Activated CD4-positive, alpha-beta T cell treated with anti-CD3 and anti-CD28 coated beads, Interleukin-2, amount 10 ng/mL, durations not matched to agents 24 days and 14 days (primary cell): ENCODE measurements around the gene KNG1. TPM values are rescaled to one million over a fixed set of nuclear protein-coding genes. Genes with fewer than 3 reads are reported as not detected.

Experiments used
- DNase-seq: peaks from one replicate; pipeline ENCODE4 v3.0.0; 2022
- H3K27ac Mint-ChIP-seq: one replicate; pipeline ENCODE4 v1.8.0; 2022; ENCODE audit warnings: mild to moderate bottlenecking, mixed read lengths
- H3K27me3 Mint-ChIP-seq: one replicate; pipeline ENCODE4 v1.8.0; 2022; ENCODE audit warnings: mixed read lengths
- H3K36me3 Mint-ChIP-seq: one replicate; pipeline ENCODE4 v1.8.0; 2022; ENCODE audit warnings: low read depth, mild to moderate bottlenecking, mixed read lengths
- H3K4me1 Mint-ChIP-seq: one replicate; pipeline ENCODE4 v1.8.0; 2021; ENCODE audit warnings: mixed read lengths
- H3K4me3 Mint-ChIP-seq: one replicate; pipeline ENCODE4 v1.8.0; 2022; ENCODE audit warnings: mild to moderate bottlenecking, moderate library complexity, mixed read lengths
- H3K9me3 Mint-ChIP-seq: one replicate; pipeline ENCODE4 v1.8.0; 2021; ENCODE audit warnings: mixed read lengths
- intact Hi-C: fragments of 100-400 bp; cut with micrococcal nuclease; formaldehyde crosslinking; loops from one replicate; pipeline ENCODE4 v1.15.1; 2023
- total RNA-seq: library from RNA; stranded (reverse); gene quantifications from 2 replicates; pipeline ENCODE4 v1.2.3, GENCODE V29; 2022

KNG1 gene
- total RNA-seq, 1 donor from 2014 or later = not detected

DNA sequence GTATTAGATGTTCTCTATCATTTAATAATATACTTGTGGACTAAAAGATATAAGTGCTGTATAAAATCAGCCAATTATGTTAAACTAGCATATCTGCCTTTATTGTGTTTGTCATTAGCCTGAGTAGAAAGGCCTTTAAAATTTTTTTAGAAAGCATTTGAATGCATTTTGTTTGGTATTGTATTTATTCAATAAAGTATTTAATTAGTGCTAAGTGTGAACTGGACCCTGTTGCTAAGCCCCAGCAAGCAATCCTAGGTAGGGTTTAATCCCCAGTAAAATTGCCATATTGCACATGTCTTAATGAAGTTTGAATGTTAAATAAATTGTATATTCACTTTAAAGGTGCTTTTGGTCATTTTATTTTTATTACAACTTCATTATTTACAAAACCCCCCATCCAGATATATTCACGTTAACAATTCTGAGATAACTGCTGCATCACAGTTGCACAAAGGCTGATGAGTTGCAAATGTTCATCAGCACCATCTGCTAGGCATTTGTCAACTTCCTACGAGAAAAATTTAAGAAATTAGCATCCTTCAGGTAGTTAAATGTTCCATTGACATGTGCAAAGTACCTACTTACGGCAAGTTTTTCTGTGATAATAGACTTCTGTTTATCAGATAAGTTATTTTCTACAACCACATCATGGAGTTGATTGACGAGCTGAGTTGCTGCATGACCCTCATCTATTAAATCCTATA lies 72.5 kb downstream of the KNG1 start:
- H3K27me3 Mint-ChIP-seq = no peaks in the 10 kb centered on the region
- H3K4me1 Mint-ChIP-seq = peaks cover 39% of the 10 kb centered on the region
- intact Hi-C loops = loop anchor here (10.0 kb wide), 1 partner anchor 175 kb away; the partner anchor contains the start of gene AHSG
- no peak overlapping the region for H3K27ac Mint-ChIP-seq
- peaks cover 82% of the 10 kb centered on the region for H3K36me3 Mint-ChIP-seq
- DNase-seq = no peak
- no peaks in the 10 kb centered on the region for H3K9me3 Mint-ChIP-seq
- H3K4me3 Mint-ChIP-seq = no peak overlapping the region

DNA sequence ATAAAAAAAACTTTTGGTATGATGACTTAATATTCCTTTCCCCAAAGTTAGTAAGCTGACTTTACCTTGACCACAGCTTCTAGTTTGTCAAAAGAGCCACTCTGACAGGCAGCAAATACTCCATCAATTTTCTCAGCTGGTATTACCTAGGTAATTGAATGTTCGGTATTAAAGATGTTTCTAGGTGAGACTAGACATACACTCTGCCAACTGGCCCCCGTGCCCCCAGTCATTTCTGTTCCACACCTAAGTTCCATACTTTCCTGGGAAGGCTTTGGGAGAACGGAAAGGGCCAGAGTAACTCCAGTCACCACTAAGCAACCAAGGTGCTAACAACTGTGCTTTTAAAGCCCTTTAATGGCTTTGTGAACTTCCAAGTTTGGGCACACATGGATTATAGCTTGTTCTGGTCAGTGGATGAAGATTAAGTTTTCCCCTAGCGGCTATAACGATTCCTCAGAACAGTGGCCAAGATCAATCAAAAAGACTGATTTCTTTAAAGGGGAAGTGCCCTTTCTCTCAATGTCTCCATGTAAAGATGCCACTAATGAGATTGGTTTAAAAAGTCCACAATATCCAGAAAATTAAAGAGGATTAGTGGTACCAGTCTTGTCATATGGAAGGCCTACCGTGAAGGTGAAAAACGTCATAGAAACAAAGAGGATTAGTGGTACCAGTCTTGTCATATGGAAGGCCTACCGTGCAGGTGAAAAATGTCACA lies 73.3 kb downstream of the KNG1 start:
- intact Hi-C loops = no loop called here
- no peak overlapping the region for H3K4me3 Mint-ChIP-seq
- H3K36me3 Mint-ChIP-seq = peaks cover 80% of the 10 kb centered on the region
- H3K27ac Mint-ChIP-seq = peak overlapping the region; percentile 14
- no peaks in the 10 kb centered on the region for H3K27me3 Mint-ChIP-seq
- no peaks in the 10 kb centered on the region for H3K9me3 Mint-ChIP-seq
- peaks cover 36% of the 10 kb centered on the region for H3K4me1 Mint-ChIP-seq
- no peak for DNase-seq

Other genes with a start within 250 kb of the KNG1 start
- 4.4 and 4.8 TPM in 2 replicates for gene CRYGS, start 173.0 kb upstream of the KNG1 start, total RNA-seq
- 20.9 and 21.4 TPM in 2 replicates for gene TBCCD1, start 150.0 kb upstream of the KNG1 start, total RNA-seq
- gene DNAJB11, start 146.6 kb upstream of the KNG1 start, total RNA-seq = 74.0 and 77.7 TPM in 2 replicates
- gene AHSG, start 104.3 kb upstream of the KNG1 start, total RNA-seq = not detected in 2 replicates
- gene FETUB, start 77.0 kb upstream of the KNG1 start, total RNA-seq = not detected in 2 replicates
- gene HRG, start 51.3 kb upstream of the KNG1 start, total RNA-seq = not detected in 2 replicates
- 502 and 507 TPM in 2 replicates for gene EIF4A2, start 66.2 kb downstream of the KNG1 start, total RNA-seq
- gene RFC4, start 89.1 kb downstream of the KNG1 start, total RNA-seq = 116 and 119 TPM in 2 replicates
- not detected in 2 replicates for gene ADIPOQ, start 125.4 kb downstream of the KNG1 start, total RNA-seq
- gene ST6GAL1, start 213.2 kb downstream of the KNG1 start, total RNA-seq = 128 and 132 TPM in 2 replicates